ENCODE results near the gene CDC37.

Gene CDC37

DNA sequence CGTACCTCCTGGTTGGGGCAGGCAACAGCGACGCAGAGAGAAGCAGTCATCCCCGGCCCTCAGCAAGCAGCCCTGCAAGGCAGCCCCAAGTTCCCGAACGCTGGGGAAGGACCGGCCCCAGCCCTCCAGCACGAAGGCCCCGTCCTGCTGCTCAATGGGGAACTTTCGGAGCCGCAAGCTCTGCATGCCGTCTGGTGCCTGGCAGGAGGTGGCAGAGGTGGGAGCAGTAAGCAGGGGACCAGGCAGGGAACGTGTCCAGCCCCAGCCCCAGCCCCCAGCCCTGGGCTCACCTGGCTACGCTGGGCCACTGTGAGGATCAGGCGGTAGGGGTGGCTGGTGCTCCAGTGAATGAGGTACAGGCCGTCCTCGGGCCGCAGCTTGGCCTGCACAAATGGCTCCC lies 41.1 kb downstream of the CDC37 start:
- TF ChIP-seq, protein P1, sequence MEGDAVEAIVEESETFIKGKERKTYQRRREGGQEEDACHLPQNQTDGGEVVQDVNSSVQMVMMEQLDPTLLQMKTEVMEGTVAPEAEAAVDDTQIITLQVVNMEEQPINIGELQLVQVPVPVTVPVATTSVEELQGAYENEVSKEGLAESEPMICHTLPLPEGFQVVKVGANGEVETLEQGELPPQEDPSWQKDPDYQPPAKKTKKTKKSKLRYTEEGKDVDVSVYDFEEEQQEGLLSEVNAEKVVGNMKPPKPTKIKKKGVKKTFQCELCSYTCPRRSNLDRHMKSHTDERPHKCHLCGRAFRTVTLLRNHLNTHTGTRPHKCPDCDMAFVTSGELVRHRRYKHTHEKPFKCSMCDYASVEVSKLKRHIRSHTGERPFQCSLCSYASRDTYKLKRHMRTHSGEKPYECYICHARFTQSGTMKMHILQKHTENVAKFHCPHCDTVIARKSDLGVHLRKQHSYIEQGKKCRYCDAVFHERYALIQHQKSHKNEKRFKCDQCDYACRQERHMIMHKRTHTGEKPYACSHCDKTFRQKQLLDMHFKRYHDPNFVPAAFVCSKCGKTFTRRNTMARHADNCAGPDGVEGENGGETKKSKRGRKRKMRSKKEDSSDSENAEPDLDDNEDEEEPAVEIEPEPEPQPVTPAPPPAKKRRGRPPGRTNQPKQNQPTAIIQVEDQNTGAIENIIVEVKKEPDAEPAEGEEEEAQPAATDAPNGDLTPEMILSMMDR (conservative IDR thresholded peaks at IDR 0.05) = no peak
- no peak overlapping the region for H3K27ac ChIP-seq

DNA sequence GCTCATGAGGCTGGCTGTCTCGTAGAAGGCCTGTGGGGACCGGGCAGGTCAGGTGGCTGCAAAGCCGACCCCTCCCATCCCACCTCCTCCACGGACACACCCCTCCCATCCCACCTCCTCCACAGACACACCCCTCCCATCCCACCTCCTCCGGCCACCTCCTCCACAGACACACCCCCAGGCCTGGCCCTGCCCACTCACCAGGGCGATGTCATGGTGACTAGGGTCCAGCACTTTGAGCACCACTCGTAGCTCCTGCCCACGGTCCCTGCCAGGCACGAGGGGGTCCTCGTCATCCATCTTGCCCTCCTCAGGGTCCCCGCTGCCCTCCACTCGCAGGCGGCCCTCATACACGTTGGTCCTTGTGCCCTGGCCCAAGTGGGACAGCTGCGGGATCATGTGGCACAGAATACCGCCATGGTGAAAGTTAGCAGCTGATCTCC lies 41.8 kb downstream of the CDC37 start:
- TF ChIP-seq, protein P1 (conservative IDR thresholded peaks at IDR 0.05) = no peak
- H3K27ac ChIP-seq = no peak overlapping the region

DNA sequence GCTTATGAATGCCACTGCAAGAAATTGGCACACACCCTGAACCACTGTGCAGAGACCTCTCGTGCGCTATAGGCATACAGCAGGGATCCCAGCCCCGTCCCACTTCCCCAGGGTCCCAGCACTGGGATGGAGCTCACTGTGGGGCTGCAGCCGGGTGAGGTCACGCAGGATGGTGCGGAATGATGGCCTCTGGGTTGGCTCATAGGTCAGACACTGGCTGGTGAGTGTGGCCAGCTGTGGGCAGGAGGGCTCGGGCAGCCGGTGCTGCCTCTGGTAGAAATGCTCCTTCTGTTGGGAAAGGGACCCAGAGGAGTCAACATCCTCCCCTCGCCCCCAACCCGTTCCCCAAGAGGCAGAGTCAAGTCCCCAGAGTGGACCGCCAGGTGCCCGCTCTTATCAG lies 46.9 kb downstream of the CDC37 start:
- no peak overlapping the region for H3K27ac ChIP-seq
- TF ChIP-seq, protein P1 (conservative IDR thresholded peaks at IDR 0.05) = no peak

DNA sequence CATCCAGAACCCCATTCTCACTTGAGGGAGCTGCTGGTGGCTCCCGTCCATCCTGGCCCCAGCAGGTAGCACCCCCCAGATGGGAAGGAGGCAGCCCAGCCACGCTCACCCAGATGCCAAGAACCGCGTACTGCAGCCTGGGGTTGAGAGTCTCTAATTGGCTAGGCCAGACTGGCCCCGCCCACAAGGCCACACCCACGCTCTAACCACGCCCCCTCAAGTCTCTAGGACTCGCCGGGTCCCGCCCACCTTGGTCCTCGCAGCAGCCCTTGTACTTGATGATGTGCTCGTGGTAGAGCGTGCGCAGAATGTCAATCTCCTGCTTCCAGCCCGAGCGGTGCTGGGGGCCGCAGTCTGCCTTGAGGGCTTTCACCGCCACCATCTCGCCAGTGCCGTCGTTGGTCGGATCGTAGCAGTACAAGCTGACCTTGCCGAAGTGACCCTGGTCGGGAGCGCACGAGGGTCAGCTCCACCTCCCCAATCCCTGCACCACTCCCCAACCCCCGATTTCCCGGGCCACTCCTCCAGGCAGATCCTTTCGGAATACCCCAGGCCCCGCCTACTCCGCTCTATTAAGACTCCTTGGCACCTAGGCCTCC lies 49.5 kb downstream of the CDC37 start:
- TF ChIP-seq, protein P1 (conservative IDR thresholded peaks at IDR 0.05) = no peak
- no peak overlapping the region for H3K27ac ChIP-seq

DNA sequence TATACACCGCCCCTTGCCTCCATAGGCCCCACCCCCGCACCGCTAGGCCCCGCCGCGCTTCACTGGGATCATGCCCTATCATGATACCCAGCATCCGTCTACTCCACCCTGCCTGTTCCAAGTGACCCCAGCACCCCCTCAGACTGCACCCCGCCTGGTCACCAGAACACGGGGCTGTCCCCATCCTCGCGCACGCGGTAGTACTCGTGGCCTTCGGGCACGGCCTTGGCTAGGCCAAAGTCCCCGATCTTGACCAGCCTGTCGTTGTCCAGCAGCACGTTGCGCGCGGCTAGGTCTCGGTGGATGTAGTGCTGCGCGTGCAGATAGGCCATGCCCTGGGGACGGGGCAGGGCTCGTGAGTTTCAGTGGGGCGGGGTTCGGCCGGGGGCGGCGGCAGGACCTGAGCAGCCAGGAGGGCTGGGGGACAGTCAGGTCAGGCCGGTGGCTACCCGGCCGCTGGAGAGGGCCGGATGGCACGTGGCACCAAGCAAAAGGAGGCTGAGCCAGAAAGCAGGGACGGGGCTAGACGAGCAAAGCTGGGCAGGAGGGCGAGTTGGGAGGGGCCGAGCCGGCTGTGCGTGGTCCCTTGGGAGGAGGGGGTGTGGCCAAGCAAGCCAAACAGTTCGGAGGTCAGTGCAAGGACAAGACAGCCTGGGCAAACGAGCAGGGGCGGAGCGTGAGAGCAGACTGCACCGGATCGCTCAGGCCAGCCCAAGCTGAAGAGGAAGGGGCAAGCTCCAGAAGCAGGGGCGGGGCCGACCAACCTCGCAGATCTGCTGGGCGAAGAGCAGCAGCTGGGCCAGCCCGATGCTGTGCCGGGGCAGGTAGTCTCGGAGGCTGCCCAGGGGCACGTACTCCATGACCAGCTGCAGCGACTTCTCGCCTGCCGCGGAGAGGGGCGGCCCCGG lies 50.3 kb downstream of the CDC37 start:
- no peak overlapping the region for H3K27ac ChIP-seq
- TF ChIP-seq, protein P1 (conservative IDR thresholded peaks at IDR 0.05) = no peak

DNA sequence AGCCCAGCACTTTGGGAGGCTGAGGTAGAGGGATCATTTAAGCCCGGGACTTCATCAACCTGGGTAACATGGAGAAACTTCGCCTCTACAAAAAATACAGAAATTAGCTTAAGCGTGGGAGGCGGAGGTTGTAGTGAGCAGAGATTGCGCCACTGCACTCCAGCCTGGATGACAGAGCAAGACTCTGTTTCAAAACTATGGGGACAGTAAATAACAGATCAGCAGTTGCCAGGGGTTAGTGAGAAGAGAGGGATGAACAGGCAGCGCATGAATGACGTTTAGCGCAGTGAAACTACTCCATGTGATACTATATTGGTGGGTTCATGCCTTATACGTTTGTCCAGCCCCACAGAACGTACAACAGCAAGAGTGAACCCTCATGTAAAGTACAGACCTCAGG lies 56.8 kb downstream of the CDC37 start:
- TF ChIP-seq, protein P1 (conservative IDR thresholded peaks at IDR 0.05) = no peak
- H3K27ac ChIP-seq = no peak overlapping the region

DNA sequence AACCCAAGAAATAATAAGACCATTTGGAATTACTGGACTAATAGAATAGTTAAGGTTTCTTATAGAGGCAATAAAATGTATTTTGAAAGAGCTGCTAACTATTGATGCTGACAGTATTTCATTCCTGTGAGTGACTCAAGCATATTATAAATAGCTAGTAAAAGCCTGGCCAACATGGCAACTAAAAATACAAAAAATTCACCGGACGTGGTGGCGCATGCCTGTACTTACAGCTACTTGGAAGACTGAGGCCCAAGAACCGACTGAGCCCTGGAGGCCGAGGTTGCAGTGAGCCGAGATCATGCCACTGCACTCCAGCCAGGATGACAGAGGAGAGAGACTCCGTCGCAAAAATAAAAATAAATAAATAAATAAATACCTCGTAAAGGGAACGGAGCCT lies 58.6 kb downstream of the CDC37 start:
- H3K27ac ChIP-seq = no peak overlapping the region
- TF ChIP-seq, protein P1 (conservative IDR thresholded peaks at IDR 0.05) = no peak

Data from VCaP (cell line).